DND-41 (cell line): ENCODE results near the gene AGRN.

ENCODE experiments used
- CTCF ChIP-seq: IDR thresholded peaks from 2 replicates; pipeline ENCODE4 v1.5.1; 2012; ENCODE audit warnings: borderline replicate concordance, low read length, moderate library complexity, mild to moderate bottlenecking; ENCODE audit not compliant: poor library complexity, severe bottlenecking; ENCODE audit errors: extremely low read depth
- EZH2 ChIP-seq: IDR thresholded peaks from 3 replicates; pipeline ENCODE4 v1.6.1; 2012; ENCODE audit warnings: borderline replicate concordance, low read depth, mild to moderate bottlenecking, moderate library complexity, low read length, inconsistent platforms; ENCODE audit not compliant: severe bottlenecking

- no peak for TF ChIP-seq CTCF
- no peak for TF ChIP-seq EZH2
Observed at GRCh38 chr1:980137-980571, 39.8 kb upstream of the AGRN start.
